GM23338 (cell line): ENCODE measurements around the gene KBTBD8. TPM values are rescaled to one million over a fixed set of nuclear protein-coding genes. Genes with fewer than 3 reads are reported as not detected.

Source experiments
- ATAC-seq: fragments of 200-7000 bp; cut with Tn5 transposase; 3 replicates; pipeline ENCODE4 v1.9.1; 2020
- DNase-seq: peaks from one replicate; pipeline ENCODE4 v3.0.0-alpha.2; 2015; ENCODE audit warnings: low spot score
- H2AFZ ChIP-seq: fragments of 200-600 bp; sonication (generic); 2 replicates; pipeline ENCODE4 v1.8.0; 2016; ENCODE audit warnings: antibody characterized with exemption, mild to moderate bottlenecking, moderate library complexity
- H3F3A ChIP-seq: fragments of 200-600 bp; sonication (generic); replicated peaks from 2 replicates; pipeline ENCODE4 v1.8.0; 2017; ENCODE audit warnings: antibody characterized with exemption, mixed run types, low read depth
- H3K27ac ChIP-seq: fragments of 200-600 bp; sonication (generic); 2 replicates; pipeline ENCODE4 v1.6.1; 2016; ENCODE audit warnings: low read depth
- H3K27me3 ChIP-seq: fragments of 200-600 bp; sonication (generic); 2 replicates; pipeline ENCODE4 v1.8.0; 2016; ENCODE audit warnings: mild to moderate bottlenecking, mixed run types, moderate library complexity; ENCODE audit not compliant: insufficient read depth
- H3K36me3 ChIP-seq: fragments of 200-600 bp; sonication (generic); 2 replicates; pipeline ENCODE4 v1.8.0; 2016; ENCODE audit warnings: mild to moderate bottlenecking; ENCODE audit not compliant: insufficient read depth
- H3K4me1 ChIP-seq: fragments of 200-600 bp; sonication (generic); 2 replicates; pipeline ENCODE4 v1.8.0; 2016; ENCODE audit warnings: mild to moderate bottlenecking, moderate library complexity; ENCODE audit not compliant: insufficient read depth
- H3K4me2 ChIP-seq: fragments of 200-600 bp; sonication (generic); 2 replicates; pipeline ENCODE4 v1.7.1; 2017; ENCODE audit warnings: mixed run types
- H3K4me3 ChIP-seq: fragments of 200-600 bp; sonication (generic); 2 replicates; pipeline ENCODE4 v1.6.1; 2016; ENCODE audit warnings: mixed run types
- H3K79me2 ChIP-seq: fragments of 200-600 bp; sonication (generic); replicated peaks from 2 replicates; pipeline ENCODE4 v1.8.0; 2017; ENCODE audit warnings: mild to moderate bottlenecking; ENCODE audit not compliant: insufficient read depth
- H3K9me2 ChIP-seq: fragments of 200-600 bp; sonication (generic); 2 replicates; pipeline ENCODE4 v1.8.0; 2017; ENCODE audit not compliant: insufficient read depth
- H4K20me1 ChIP-seq: fragments of 200-600 bp; sonication (generic); replicated peaks from 2 replicates; pipeline ENCODE4 v1.8.0; 2017; ENCODE audit warnings: mild to moderate bottlenecking; ENCODE audit not compliant: insufficient read depth
- H3K27ac Mint-ChIP-seq: 2 replicates; pipeline ENCODE4 v1.8.0; 2020; ENCODE audit warnings: inconsistent platforms, mild to moderate bottlenecking, moderate library complexity, mixed read lengths
- H3K27me3 Mint-ChIP-seq: 3 replicates; pipeline ENCODE4 v1.8.0; 2022; ENCODE audit warnings: low read depth, mild to moderate bottlenecking, moderate library complexity, mixed read lengths, inconsistent platforms; ENCODE audit not compliant: insufficient read depth, poor library complexity
- H3K36me3 Mint-ChIP-seq: 3 replicates; pipeline ENCODE4 v1.8.0; 2021; ENCODE audit warnings: low read depth, mild to moderate bottlenecking, inconsistent platforms, moderate library complexity, mixed read lengths
- H3K4me1 Mint-ChIP-seq: 3 replicates; pipeline ENCODE4 v1.8.0; 2020; ENCODE audit warnings: mild to moderate bottlenecking, inconsistent platforms, mixed read lengths
- H3K4me3 Mint-ChIP-seq: 3 replicates; pipeline ENCODE4 v1.8.0; 2021; ENCODE audit warnings: moderate library complexity, mild to moderate bottlenecking, inconsistent platforms, mixed read lengths
- H3K9me3 Mint-ChIP-seq: 3 replicates; pipeline ENCODE4 v1.8.0; 2020; ENCODE audit warnings: moderate library complexity, mild to moderate bottlenecking, inconsistent platforms, mixed read lengths
- CREB1 ChIP-seq: fragments of 250-450 bp; sonication (Bioruptor Pico); IDR thresholded peaks from 2 replicates; pipeline ENCODE4 v1.5.0; 2020; ENCODE audit warnings: low read depth, mild to moderate bottlenecking, moderate library complexity
- CTCF ChIP-seq, 2 experiments: fragments of 200-600 bp in 1 of 2; sonication (generic) in 1 of 2; conservative IDR thresholded peaks; 2 replicates each; pipeline versions ENCODE4 v1.5.1 to v1.6.1; 2016 to 2017; ENCODE audit warnings: antibody characterized with exemption in 2 of 2, low read depth in 2 of 2, mild to moderate bottlenecking in 2 of 2, moderate library complexity in 1 of 2
- EZH2 ChIP-seq: fragments of 200-600 bp; sonication (generic); IDR thresholded peaks from one replicate; pipeline ENCODE4 v1.8.0; 2017; ENCODE audit warnings: antibody characterized with exemption, mild to moderate bottlenecking, low read depth; ENCODE audit not compliant: unreplicated experiment
- EZH2phosphoT487 ChIP-seq: fragments of 200-600 bp; sonication (generic); IDR thresholded peaks from one replicate; pipeline ENCODE4 v1.8.1; 2018; ENCODE audit warnings: antibody characterized with exemption; ENCODE audit not compliant: unreplicated experiment
- JUNB ChIP-seq: IDR thresholded peaks from one replicate; pipeline ENCODE4 v1.6.1; 2016; ENCODE audit warnings: antibody characterized with exemption; ENCODE audit not compliant: unreplicated experiment
- NANOG ChIP-seq: IDR thresholded peaks from 2 replicates; pipeline ENCODE4 v1.6.1; 2016; ENCODE audit warnings: antibody characterized with exemption, borderline replicate concordance
- POLR2AphosphoS5 ChIP-seq: IDR thresholded peaks from 2 replicates; pipeline ENCODE4 v1.6.1; 2016; ENCODE audit warnings: antibody characterized with exemption, low read depth
- STAT1 ChIP-seq: IDR thresholded peaks from one replicate; pipeline ENCODE4 v1.6.1; 2016; ENCODE audit warnings: antibody characterized with exemption; ENCODE audit not compliant: unreplicated experiment
- ZNF331 ChIP-seq: fragments of 250-450 bp; sonication (Bioruptor Pico); IDR thresholded peaks from 2 replicates; pipeline ENCODE4 v1.5.0; 2020; ENCODE audit warnings: low read depth, mild to moderate bottlenecking, moderate library complexity
- ZNF462 ChIP-seq: fragments of 250-450 bp; sonication (Bioruptor Pico); IDR thresholded peaks from 2 replicates; pipeline ENCODE4 v1.5.0; 2020; ENCODE audit warnings: mild to moderate bottlenecking, moderate library complexity
- polyA plus RNA-seq: library from polyadenylated mRNA; unstranded; fragments of >200 nt; fragmentation: Nextera tagmentation; extraction: Ambion mirVana; gene quantifications from 2 replicates; pipeline ENCODE4 v1.2.1, GENCODE V29; 2016
- total RNA-seq: library from RNA; depleted of rRNA; stranded (reverse); fragments of >200 nt; shearing (Covaris generic); gene quantifications from 2 replicates; pipeline ENCODE4 v1.2.3, GENCODE V29; 2014

Gene KBTBD8
- total and polyA plus RNA-seq, 2 experiments from 2014 or later = 3.5 to 19.9 TPM

- no peak for TF ChIP-seq EZH2phosphoT487
- no peak for TF ChIP-seq POLR2AphosphoS5
- TF ChIP-seq JUNB = no peak
- TF ChIP-seq CTCF (conservative IDR thresholded peaks at IDR 0.05; ENCODE audit: low read depth in 2 of 2) = no peak
- TF ChIP-seq EZH2 = no peak
- TF ChIP-seq NANOG = no peak
Measured at GRCh38 chr3:67009716-67010115, 11.6 kb downstream of the KBTBD8 start (continued).

- Histone ChIP-seq H3F3A (no peaks in the 10 kb centered on the region), H3K36me3 (peaks cover 9% of the 10 kb centered on the region; the same call in 1 of the 2 replicates), H4K20me1 (no peaks in the 10 kb centered on the region), H3K79me2 (peaks cover 14% of the 10 kb centered on the region), H3K4me2 (0 out of 2 replicates have a peak overlapping the region, but pooled peaks have one; percentile 45), H3K9me2 (no peaks in the 10 kb centered on the region), H3K27ac (no peak overlapping the region), H3K4me1 (peaks cover 12% of the 10 kb centered on the region), H2AFZ (no peak overlapping the region), H3K27me3 (no peaks in the 10 kb centered on the region), H3K4me3 (no peak overlapping the region)
- TF ChIP-seq CREB1 (CRISPR knock-in tag) (no peak), POLR2AphosphoS5 (no peak), ZNF331 (CRISPR knock-in tag) (no peak), STAT1 (no peak), CTCF (conservative IDR thresholded peaks at IDR 0.05; ENCODE audit: low read depth in 2 of 2) (no peak), ZNF462 (no peak)
- Mint-ChIP-seq H3K9me3 (no peaks in the 10 kb centered on the region), H3K36me3 (peaks cover 7% of the 10 kb centered on the region; the same call in 2 of the 3 replicates), H3K27ac (peak overlapping the region; percentile 28; the same call in 1 of the 2 replicates), H3K4me1 (peaks cover 19% of the 10 kb centered on the region), H3K27me3 (no peaks in the 10 kb centered on the region), H3K4me3 (no peak overlapping the region)
- peak; percentile 57 for DNase-seq
- ATAC-seq = peak; percentile 87
Measured at GRCh38 chr3:67011414-67012131, 13.5 kb downstream of the KBTBD8 start.
